8988T (cell line): ENCODE data around the gene CLN6.
"Not testable (repeated sequence)": the region's sequence is repeated elsewhere in the genome, so short reads cannot be mapped to it uniquely, and the experiment has no call there.

Experiments
- DNase-seq: peaks from one replicate; pipeline ENCODE4 v3.0.0; 2011

CLN6 gene

DNA sequence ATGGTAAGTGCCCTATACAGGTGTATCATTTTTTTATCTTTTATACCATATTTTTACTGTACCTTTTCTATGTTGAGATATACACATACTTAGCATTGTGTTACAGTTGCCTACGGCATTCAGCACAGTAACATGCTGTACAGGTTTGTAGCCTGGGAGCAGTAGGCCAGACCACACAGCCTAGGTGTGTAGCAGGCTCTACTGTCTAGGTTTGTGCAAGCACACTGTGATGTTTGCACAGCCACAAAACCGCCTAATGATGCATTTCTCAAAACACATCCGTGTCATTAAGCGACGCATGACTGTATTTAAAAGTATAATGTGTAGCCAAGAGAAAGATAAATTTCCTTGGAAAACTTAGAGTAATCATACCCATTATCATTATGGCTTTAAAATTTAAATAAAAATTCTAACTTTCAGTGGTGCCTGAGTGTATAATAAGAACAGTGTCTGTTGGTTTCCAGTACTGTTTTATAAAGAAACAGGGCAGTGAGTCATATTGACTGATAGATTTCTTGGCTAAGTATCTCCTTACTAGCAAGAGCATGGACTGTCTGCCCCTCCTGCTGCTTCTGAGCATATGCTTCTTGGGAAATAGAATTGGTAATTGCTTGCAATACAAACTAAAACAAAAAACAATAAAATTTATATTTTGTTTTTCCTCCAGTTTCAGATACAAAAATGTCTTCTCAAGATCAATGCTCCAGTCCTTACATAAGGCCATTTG, 42.7 kb downstream of the CLN6 start:
- DNase-seq = no peak

DNA sequence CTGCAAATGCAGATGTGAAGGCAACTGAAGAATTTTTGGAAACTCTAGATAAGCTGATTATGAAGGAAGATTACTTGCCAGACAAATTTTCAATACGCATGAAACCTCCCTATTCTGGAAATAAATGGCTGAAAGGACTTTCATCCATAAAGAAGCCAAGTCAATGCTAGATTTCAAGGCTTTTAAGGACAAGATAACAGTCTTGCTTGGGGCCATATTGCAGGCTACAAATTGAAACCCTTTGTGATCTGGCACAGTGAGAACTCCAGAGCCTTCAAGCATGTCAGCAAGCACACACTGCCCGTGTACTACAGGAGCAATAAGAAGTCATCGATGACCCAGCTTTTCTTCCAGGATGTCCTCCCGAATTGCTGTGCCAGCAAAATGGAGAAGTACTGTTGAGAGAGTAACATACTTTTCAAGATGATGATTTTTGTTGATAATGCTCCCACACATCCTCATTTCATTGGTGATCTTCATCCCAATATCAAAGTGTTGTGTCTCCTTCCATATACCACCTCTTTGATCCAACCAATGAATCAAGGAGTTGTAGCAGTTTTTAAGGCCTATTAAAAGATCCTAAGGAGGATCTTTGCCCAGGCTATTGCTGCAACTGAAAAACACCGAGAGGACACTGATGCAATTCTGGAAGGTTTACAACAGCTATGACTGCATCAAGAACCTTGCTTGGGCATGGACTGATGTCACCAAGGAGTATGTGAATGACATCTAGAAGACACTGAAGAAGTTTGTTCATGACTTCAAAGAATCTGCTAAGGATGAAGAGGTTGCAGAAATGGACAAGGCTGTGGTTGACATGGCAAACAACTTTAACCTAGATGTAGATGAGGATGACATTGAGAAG, 44.7 kb downstream of the CLN6 start:
- DNase-seq = no peak

DNA sequence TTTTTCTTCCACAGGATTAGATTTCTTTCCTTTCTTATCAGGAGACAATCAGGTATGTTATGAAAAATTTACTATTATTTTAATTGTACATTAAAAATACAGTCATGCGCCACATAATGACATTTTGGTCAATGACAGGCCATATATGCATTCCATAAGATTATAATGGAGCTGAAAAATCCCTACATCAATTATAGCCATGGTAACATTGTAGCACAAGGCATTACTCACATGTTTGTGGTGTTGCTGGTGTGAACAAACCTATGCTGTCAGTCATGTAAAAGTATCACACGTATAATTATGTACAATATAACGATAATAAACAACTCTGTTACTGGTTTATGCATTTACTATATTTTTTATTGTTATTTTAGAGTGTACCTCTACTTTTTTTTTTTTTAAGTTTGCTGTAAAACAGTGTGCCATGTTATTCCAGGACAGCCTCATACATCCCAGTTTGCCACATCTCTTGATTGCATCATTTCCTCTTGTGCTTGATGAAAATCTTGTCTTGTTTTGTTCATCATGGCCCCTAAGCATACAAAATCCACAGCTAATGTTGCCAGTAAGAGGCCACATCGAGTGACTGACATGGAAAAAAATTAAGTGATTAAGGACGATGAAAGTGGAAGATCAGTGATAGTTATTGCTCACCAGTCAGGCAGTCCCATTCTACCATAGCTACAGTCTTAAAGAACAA, 45.8 kb downstream of the CLN6 start:
- no peak for DNase-seq

DNA sequence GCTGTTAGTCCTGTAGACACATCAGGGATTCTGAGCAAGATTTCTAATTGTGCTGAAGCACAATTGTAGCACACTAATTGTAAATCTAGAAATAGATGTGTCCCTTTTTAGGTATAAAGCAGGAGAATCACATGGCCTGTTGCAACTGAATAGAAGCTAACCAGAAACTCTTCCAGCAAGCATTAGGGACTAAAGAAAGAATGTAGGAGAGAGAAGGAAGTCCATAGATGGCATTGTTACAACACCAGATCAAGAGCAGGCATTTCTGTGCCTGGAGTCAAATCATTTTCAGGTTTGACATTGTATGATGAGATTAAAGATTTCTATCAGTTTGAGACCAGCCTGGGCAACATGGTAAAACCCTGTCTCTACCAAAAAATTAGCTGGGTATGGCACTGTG, 51.8 kb downstream of the CLN6 start:
- no peak for DNase-seq

DNA sequence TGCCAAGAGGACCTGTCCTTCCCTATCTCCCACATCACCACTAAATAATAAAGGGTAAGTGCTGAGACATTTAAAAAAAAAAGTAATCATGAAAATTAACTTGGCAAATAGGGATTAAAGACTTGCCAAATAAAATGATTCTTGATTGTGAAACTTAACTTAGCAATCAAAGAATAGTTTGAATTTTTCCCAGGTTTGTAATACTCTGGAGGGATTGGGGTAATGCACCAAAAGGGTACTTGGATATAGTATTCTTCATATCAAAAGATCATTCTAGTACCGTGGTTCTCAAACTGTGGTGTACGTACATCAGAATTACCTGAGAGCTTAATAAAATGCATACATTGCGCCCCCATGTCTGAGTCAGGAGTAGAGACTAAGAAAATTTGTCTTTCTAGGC, 52.9 kb downstream of the CLN6 start:
- DNase-seq = no peak

DNA sequence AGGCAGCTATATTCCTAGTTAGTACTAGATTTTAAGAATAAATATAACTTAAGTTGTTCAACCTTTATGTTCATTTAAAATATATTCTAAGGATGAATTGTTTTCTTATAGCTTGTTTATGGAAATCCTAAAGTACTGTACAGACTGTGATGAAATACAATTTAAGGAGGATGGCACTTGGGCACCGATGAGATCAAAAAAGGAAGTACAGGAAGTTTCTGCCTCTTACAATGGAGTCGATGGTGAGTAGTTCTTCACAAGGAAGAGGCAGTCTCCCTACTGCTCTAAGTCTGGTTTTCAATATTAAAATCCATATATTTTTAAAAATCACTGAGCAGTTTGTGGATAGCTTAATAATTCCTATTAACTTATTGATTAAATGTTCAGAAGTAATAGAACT, 54.0 kb downstream of the CLN6 start:
- DNase-seq = no peak

DNA sequence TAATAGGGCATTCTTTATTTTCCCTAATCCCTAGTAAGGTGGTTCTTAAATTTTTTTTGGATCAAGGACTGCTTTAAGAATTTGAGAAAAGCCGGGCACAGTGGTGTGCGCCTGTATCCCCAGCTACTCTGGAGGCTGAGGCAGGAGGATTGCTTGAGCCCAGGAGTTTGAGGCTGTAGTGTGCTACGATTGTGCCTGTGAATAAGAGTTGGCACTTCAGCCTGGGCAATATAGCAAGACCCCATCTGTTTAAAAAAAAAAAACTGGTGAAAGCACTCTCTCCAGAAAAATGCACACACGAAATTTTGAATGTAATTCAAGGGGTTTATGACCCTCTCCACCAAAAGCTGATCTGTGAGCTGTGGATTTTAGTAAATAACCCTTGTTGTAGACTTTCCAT, 56.4 kb downstream of the CLN6 start:
- DNase-seq = no peak

DNA sequence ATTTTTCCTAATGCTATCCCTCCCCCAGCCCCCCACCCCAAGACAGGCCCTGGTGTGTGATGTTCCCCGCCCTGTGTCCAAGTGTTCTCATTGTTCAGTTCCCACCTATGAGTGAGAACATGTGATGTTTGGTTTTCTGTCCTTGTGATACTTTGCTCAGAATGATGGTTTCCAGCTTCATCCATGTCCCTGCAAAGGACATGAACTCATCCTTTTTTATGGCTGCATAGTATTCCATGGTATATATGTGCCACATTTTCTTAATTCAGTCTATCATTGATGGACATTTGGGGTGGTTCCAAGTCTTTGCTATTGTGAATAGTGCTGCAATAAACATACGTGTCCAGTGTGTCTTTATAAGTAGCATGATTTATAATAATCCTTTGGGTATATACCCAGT, 57.5 kb downstream of the CLN6 start:
- DNase-seq = not testable (repeated sequence)

DNA sequence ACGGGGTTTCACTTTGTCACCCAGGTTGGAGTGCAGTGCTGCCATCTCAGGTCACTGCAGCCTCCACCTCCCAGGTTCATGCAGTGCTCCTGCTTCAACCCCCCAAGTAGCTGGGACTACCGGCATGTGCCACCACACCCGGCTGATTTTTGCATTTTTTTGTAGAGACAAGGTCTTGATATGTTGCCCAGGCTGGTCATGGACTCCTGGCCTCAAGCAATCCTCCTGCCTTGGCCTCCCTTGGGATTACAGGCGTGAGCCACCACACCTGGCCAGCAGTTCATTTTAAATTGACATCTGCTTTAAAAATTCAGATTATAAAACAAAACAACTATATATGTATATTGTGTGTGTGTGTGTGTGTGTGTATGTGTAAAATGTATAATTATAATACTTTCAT, 62.7 kb downstream of the CLN6 start:
- no peak for DNase-seq

DNA sequence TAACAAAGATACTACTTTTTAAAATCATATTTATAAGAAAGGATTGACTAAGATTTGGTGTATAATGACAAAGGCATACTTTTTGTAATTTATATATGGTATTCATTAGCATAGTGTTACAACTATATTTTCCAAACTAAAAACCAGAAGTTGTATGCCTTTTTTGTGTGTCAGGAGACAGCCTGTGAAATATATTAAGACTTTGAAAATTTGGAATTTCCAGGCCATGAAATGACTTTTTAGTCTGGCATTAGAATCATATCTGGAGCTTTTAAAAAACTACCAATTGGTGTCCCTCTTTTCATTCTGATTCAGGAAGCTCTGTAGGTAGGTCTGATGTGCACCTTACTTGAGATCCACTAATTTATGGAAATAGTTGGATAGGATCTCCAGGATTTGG, 66.3 kb downstream of the CLN6 start:
- DNase-seq = no peak

DNA sequence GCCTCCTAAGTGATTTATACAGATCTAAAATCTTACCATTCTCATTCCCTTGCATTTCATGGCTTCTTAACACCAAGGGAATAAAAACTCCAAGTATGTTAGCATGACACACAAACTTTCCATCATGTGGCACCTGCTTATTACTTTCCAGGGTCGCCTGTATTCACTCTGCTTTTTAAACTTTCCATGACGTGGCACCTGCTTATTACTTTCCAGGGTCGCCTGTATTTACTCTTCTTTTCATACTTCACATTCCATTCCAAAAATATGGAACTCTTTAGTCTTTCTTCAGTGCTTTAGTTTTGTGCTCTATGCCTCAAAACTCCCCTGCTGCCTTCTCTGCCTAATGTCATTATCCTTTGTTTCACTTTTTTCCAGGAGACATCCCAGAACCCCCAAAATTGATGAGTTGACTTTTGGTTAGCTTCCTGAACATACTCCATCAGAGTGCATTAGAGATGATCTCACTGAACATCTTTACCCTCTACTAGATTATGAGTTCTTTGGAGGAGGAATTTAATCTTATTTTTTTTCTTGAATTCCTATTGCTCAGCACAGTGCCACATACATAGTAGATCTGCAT, 71.4 kb downstream of the CLN6 start:
- DNase-seq = no peak

DNA sequence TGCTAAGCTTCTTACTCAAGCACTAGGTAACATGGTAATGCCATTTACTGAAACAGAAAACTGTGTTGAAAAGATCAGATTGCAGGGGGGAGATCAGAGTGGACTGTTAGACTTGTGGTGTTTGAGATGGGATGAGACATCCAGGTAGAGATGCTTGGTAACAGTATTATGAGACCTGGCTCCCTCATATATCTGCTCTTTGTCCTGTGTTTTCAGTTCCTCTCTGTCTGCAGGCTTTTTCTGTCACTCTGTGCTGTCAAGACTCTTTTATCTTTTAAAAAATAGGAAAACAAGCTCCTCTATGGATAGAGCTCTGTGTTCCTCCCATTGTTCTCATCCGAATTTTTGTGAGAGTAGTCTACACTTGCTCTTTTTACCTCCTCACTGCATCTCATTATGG, 72.5 kb downstream of the CLN6 start:
- no peak for DNase-seq
